Neuronal stem cell (in vitro differentiated cells): ENCODE data around the gene DAPK1.

Source experiments
- DNase-seq: peaks from one replicate; pipeline ENCODE4 v3.0.0-alpha.2; 2013; ENCODE audit warnings: low spot score
- H2AFZ ChIP-seq: one replicate; pipeline ENCODE4 v1.6.1; 2013; ENCODE audit warnings: mild to moderate bottlenecking, low read length, inconsistent platforms
- H2AK5ac ChIP-seq: 2 replicates; pipeline ENCODE4 v1.6.1; 2013; ENCODE audit warnings: low read depth, mild to moderate bottlenecking, inconsistent platforms, low read length, moderate library complexity, mixed read lengths
- H2BK120ac ChIP-seq: 2 replicates; pipeline ENCODE4 v1.6.1; 2013; ENCODE audit warnings: low read depth, mild to moderate bottlenecking, inconsistent platforms, low read length, moderate library complexity, mixed read lengths
- H2BK12ac ChIP-seq: one replicate; pipeline ENCODE4 v1.6.1; 2013; ENCODE audit warnings: low read length, inconsistent platforms
- H2BK15ac ChIP-seq: 2 replicates; pipeline ENCODE4 v1.6.1; 2013; ENCODE audit warnings: mild to moderate bottlenecking, low read length, inconsistent platforms, mixed read lengths
- H2BK5ac ChIP-seq: one replicate; pipeline ENCODE4 v1.6.1; 2013; ENCODE audit warnings: inconsistent platforms, mild to moderate bottlenecking, low read length, moderate library complexity
- H3K14ac ChIP-seq: one replicate; pipeline ENCODE4 v1.6.1; 2013; ENCODE audit warnings: low read length, inconsistent platforms
- H3K18ac ChIP-seq: 2 replicates; pipeline ENCODE4 v1.6.1; 2013; ENCODE audit warnings: low read length, inconsistent platforms
- H3K23ac ChIP-seq: 2 replicates; pipeline ENCODE4 v1.6.1; 2013; ENCODE audit warnings: low read depth, mild to moderate bottlenecking, mixed read lengths, low read length, inconsistent platforms; ENCODE audit not compliant: poor library complexity
- H3K27ac ChIP-seq: replicated peaks from 3 replicates; pipeline ENCODE4 v1.5.1; 2013; ENCODE audit warnings: low read length, inconsistent platforms
- H3K27me3 ChIP-seq, 3 experiments: 2 replicates each; pipeline ENCODE4 v1.6.1; 2013; ENCODE audit warnings: low read length in 3 of 3, mild to moderate bottlenecking in 2 of 3, inconsistent platforms in 1 of 3, low read depth in 1 of 3, mixed read lengths in 1 of 3, moderate library complexity in 1 of 3; ENCODE audit not compliant: control insufficient read depth in 3 of 3, insufficient read depth in 3 of 3
- H3K36me3 ChIP-seq, 2 donors: replicated peaks in 1 of 2; 2 replicates each; pipeline ENCODE4 v1.6.1; 2013; ENCODE audit warnings: low read length in 2 of 2; ENCODE audit not compliant: control insufficient read depth in 2 of 2, insufficient read depth in 2 of 2
- H3K4ac ChIP-seq: 2 replicates; pipeline ENCODE4 v1.6.1; 2013; ENCODE audit warnings: inconsistent platforms, mild to moderate bottlenecking, low read length, moderate library complexity
- H3K4me1 ChIP-seq, 2 donors: 1 replicate in 1 of 2; 2 replicates in 1 of 2; pipeline ENCODE4 v1.6.1; 2013; ENCODE audit warnings: low read length in 2 of 2, low read depth in 1 of 2; ENCODE audit not compliant: control insufficient read depth in 2 of 2, insufficient read depth in 1 of 2
- H3K4me2 ChIP-seq: one replicate; pipeline ENCODE4 v1.6.1; 2013; ENCODE audit warnings: mild to moderate bottlenecking, low read length, inconsistent platforms; ENCODE audit not compliant: insufficient read depth, poor library complexity, severe bottlenecking
- H3K4me3 ChIP-seq, 2 donors: 2 replicates each; pipeline ENCODE4 v1.5.1; 2013; ENCODE audit warnings: low read length in 2 of 2, mild to moderate bottlenecking in 2 of 2, inconsistent platforms in 1 of 2, moderate library complexity in 1 of 2
- H3K79me1 ChIP-seq: one replicate; pipeline ENCODE4 v1.6.1; 2013; ENCODE audit warnings: low read depth, mild to moderate bottlenecking, inconsistent platforms, low read length, moderate library complexity
- H3K9ac ChIP-seq: one replicate; pipeline ENCODE4 v1.6.1; 2013; ENCODE audit warnings: mild to moderate bottlenecking, low read depth, low read length, inconsistent platforms; ENCODE audit not compliant: poor library complexity
- H3K9me3 ChIP-seq, 2 donors: replicated peaks in 1 of 2; 2 replicates each; pipeline versions ENCODE3 to v1.6.1; 2013; ENCODE audit warnings: low read length in 2 of 2, mild to moderate bottlenecking in 2 of 2, inconsistent platforms in 1 of 2, low read depth in 1 of 2, mixed read lengths in 1 of 2, moderate library complexity in 1 of 2; ENCODE audit not compliant: control insufficient read depth in 2 of 2, insufficient read depth in 1 of 2
- H4K8ac ChIP-seq: one replicate; pipeline ENCODE4 v1.6.1; 2013; ENCODE audit warnings: low read depth, mild to moderate bottlenecking, inconsistent platforms, low read length, moderate library complexity
- H4K91ac ChIP-seq: one replicate; pipeline ENCODE4 v1.6.1; 2013; ENCODE audit warnings: low read length, low read depth, mild to moderate bottlenecking, inconsistent platforms; ENCODE audit not compliant: poor library complexity
- WGBS, 2 donors: extraction: QIAGEN DNeasy Blood & Tissue Kit; methylation state at CpG; one replicate each; pipeline ENCODE4 v1.1.7; 2013; ENCODE audit warnings: missing lambda C conversion rate in 2 of 2, mixed read lengths in 1 of 2; ENCODE audit not compliant: insufficient read length in 2 of 2, insufficient replicate concordance in 1 of 2; ENCODE audit errors: extremely low coverage in 2 of 2; 5-methylcytosine and 5-hydroxymethylcytosine counted together

Gene DAPK1

GRCh38 chr9:87713988-87714330 is 216.3 kb downstream of the DAPK1 start:
- Histone ChIP-seq H3K79me1 (no peaks in the 10 kb centered on the region), H2BK12ac (no peak overlapping the region), H2BK15ac (no peak overlapping the region), H3K9ac (no peak overlapping the region), H3K14ac (no peak overlapping the region), H2AK5ac (no peak overlapping the region), H3K9me3 (no peaks in the 10 kb centered on the region), H3K23ac (no peak overlapping the region), H3K4ac (no peak overlapping the region), H2BK120ac (no peak overlapping the region), H3K27me3 (no peaks in the 10 kb centered on the region), H3K4me2 (no peak overlapping the region), H3K18ac (no peak overlapping the region), H4K8ac (no peak overlapping the region), H4K91ac (no peak overlapping the region), H2BK5ac (no peak overlapping the region), H2AFZ (no peak overlapping the region), H3K4me1 (peaks cover 0 to 1% of the 10 kb centered on the region in 2 donors), H3K27ac (no peak overlapping the region), H3K36me3 (peaks cover 2 to 13% of the 10 kb centered on the region in 2 donors), H3K4me3 (no peak overlapping the region)
- DNase-seq, result no peak
- no CpG with 5 or more reads among the region's 5 CpGs for WGBS, 2 donors

- no CpG with 5 or more reads among the region's 2 CpGs for WGBS, 2 donors
- Histone ChIP-seq H3K14ac (no peak overlapping the region), H2BK5ac (no peak overlapping the region), H3K18ac (no peak overlapping the region), H4K8ac (no peak overlapping the region), H3K27ac (no peak overlapping the region), H2BK120ac (no peak overlapping the region), H3K9me3 (no peaks in the 10 kb centered on the region), H3K23ac (no peak overlapping the region), H3K4me2 (no peak overlapping the region), H2AK5ac (no peak overlapping the region), H3K9ac (no peak overlapping the region), H3K4me3 (no peak overlapping the region), H3K79me1 (no peaks in the 10 kb centered on the region), H3K27me3 (no peaks in the 10 kb centered on the region), H3K36me3 (peaks cover 0 to 5% of the 10 kb centered on the region in 2 donors), H3K4me1 (peaks cover 0 to 1% of the 10 kb centered on the region in 2 donors), H2BK12ac (no peak overlapping the region), H2BK15ac (no peak overlapping the region), H3K4ac (no peak overlapping the region), H4K91ac (no peak overlapping the region), H2AFZ (no peak overlapping the region)
- no peak for DNase-seq
Measured at GRCh38 chr9:87714819-87715218, 217.2 kb downstream of the DAPK1 start.

GRCh38 chr9:87716141-87716540 is 218.5 kb downstream of the DAPK1 start:
- H4K91ac ChIP-seq, result no peak overlapping the region
- no peak overlapping the region for H3K9ac ChIP-seq
- H3K79me1 ChIP-seq, result no peaks in the 10 kb centered on the region
- no peak overlapping the region for H2BK5ac ChIP-seq
- no peak overlapping the region for H3K4me2 ChIP-seq
- no peak overlapping the region for H2AK5ac ChIP-seq
- no peak overlapping the region for H4K8ac ChIP-seq
- H2BK15ac ChIP-seq, result no peak overlapping the region
- peaks cover 0 to 1% of the 10 kb centered on the region in 2 donors for H3K4me1 ChIP-seq
- H3K14ac ChIP-seq, result no peak overlapping the region
- H2BK120ac ChIP-seq, result no peak overlapping the region
- no peak overlapping the region for H3K4ac ChIP-seq
- H2BK12ac ChIP-seq, result no peak overlapping the region
- H3K36me3 ChIP-seq, result no peaks in the 10 kb centered on the region
- no peak overlapping the region for H3K23ac ChIP-seq
- no CpG with 5 or more reads among the region's 2 CpGs for WGBS, 2 donors
- H3K4me3 ChIP-seq, result no peak overlapping the region
- no peaks in the 10 kb centered on the region for H3K27me3 ChIP-seq
- no peak overlapping the region for H3K18ac ChIP-seq
- no peak overlapping the region for H3K27ac ChIP-seq
- H3K9me3 ChIP-seq, result no peaks in the 10 kb centered on the region
- no peak for DNase-seq
- no peak overlapping the region for H2AFZ ChIP-seq

GRCh38 chr9:87717456-87717855 is 219.8 kb downstream of the DAPK1 start:
- Histone ChIP-seq H2BK5ac (no peak overlapping the region), H3K36me3 (no peaks in the 10 kb centered on the region), H3K9ac (no peak overlapping the region), H3K9me3 (no peaks in the 10 kb centered on the region), H2AFZ (no peak overlapping the region), H2AK5ac (no peak overlapping the region), H3K18ac (no peak overlapping the region), H3K27ac (no peak overlapping the region), H3K4me2 (no peak overlapping the region), H3K4ac (no peak overlapping the region), H2BK15ac (no peak overlapping the region), H3K14ac (no peak overlapping the region), H3K4me3 (no peak overlapping the region), H2BK12ac (no peak overlapping the region), H3K23ac (no peak overlapping the region), H3K4me1 (no peaks in the 10 kb centered on the region), H4K8ac (no peak overlapping the region), H2BK120ac (no peak overlapping the region), H3K79me1 (no peaks in the 10 kb centered on the region), H3K27me3 (peaks cover 0 to 3% (median 0%) of the 10 kb centered on the region in 3 experiments), H4K91ac (no peak overlapping the region)
- DNase-seq, result no peak
- no CpG with 5 or more reads among the region's 1 CpG for WGBS, 2 donors
